PC-9 (cell line): Measurements from ENCODE around the gene ADAT3. TPM values are rescaled to one million over a fixed set of nuclear protein-coding genes. Genes with fewer than 3 reads are reported as not detected.

ENCODE experiments used
- BruUV-seq: library from RNA; stranded (reverse); fragments of 400-500 nt; replicated peaks from 2 replicates; lab custom pipeline; 2021; lab: Mats Ljungman, UMichigan
- CTCF ChIA-PET: fragments of 300-600 bp; sonication (Branson Sonifier 250); formaldehyde crosslinking; loops from one replicate; lab custom pipeline; 2022; ENCODE audit warnings: antibody characterized with exemption; lab: Charles Lee
- POLR2A ChIA-PET: fragments of 300-600 bp; sonication (Branson Sonifier 250); formaldehyde crosslinking; loops from one replicate; lab custom pipeline; 2022; ENCODE audit warnings: antibody characterized with exemption; ENCODE audit not compliant: unreplicated experiment; lab: Charles Lee
- DNase-seq, 2 experiments: peaks; one replicate each; pipeline versions ENCODE4 v3.0.0 to v3.0.0-alpha.2; 2015 to 2022; ENCODE audit warnings: mixed read lengths in 1 of 2
- H2AFZ ChIP-seq: fragments of 200-600 bp; sonication (generic); 2 replicates; pipeline ENCODE4 v1.8.1; 2017; ENCODE audit warnings: antibody characterized with exemption
- H3F3A ChIP-seq: fragments of 200-600 bp; sonication (generic); 2 replicates; pipeline ENCODE4 v1.8.1; 2017; ENCODE audit warnings: antibody characterized with exemption, mild to moderate bottlenecking, low read depth; ENCODE audit not compliant: insufficient read depth
- H3K27ac ChIP-seq: fragments of 200-600 bp; sonication (generic); 2 replicates; pipeline ENCODE4 v1.6.1; 2016; ENCODE audit warnings: mixed run types
- H3K27me3 ChIP-seq: fragments of 200-600 bp; sonication (generic); 2 replicates; pipeline ENCODE4 v1.6.1; 2016; ENCODE audit warnings: low read depth, mixed run types; ENCODE audit not compliant: insufficient read depth
- H3K36me3 ChIP-seq: fragments of 200-600 bp; sonication (generic); 2 replicates; pipeline ENCODE4 v1.6.1; 2016; ENCODE audit warnings: low read depth, mixed run types
- H3K4me1 ChIP-seq: fragments of 200-600 bp; sonication (generic); replicated peaks from 2 replicates; pipeline ENCODE4 v1.6.1; 2016; ENCODE audit warnings: mixed run types; ENCODE audit not compliant: insufficient read depth
- H3K4me2 ChIP-seq: fragments of 200-600 bp; sonication (generic); 2 replicates; pipeline ENCODE4 v1.6.1; 2017; ENCODE audit warnings: mixed run types
- H3K4me3 ChIP-seq: fragments of 200-600 bp; sonication (generic); 2 replicates; pipeline ENCODE4 v1.6.1; 2016; ENCODE audit warnings: mixed run types
- H3K79me2 ChIP-seq: fragments of 200-600 bp; sonication (generic); 2 replicates; pipeline ENCODE4 v1.6.1; 2017; ENCODE audit warnings: low read depth, mixed run types
- H3K9me2 ChIP-seq: fragments of 200-600 bp; sonication (generic); 2 replicates; pipeline ENCODE4 v1.8.1; 2017; ENCODE audit warnings: mild to moderate bottlenecking; ENCODE audit not compliant: insufficient read depth
- H3K9me3 ChIP-seq: fragments of 200-600 bp; sonication (generic); 2 replicates; pipeline ENCODE4 v1.8.1; 2016; ENCODE audit warnings: low read depth; ENCODE audit not compliant: insufficient read depth
- H4K20me1 ChIP-seq: fragments of 200-600 bp; sonication (generic); 2 replicates; pipeline ENCODE4 v1.8.1; 2017; ENCODE audit not compliant: insufficient read depth
- CTCF ChIP-seq: fragments of 200-600 bp; sonication (generic); conservative IDR thresholded peaks from 2 replicates; pipeline ENCODE4 v1.6.1; 2017; ENCODE audit warnings: mixed run types, antibody characterized with exemption, mild to moderate bottlenecking, moderate library complexity
- EZH2 ChIP-seq: fragments of 200-600 bp; sonication (generic); IDR thresholded peaks from 2 replicates; pipeline ENCODE4 v1.8.0; 2017; ENCODE audit warnings: antibody characterized with exemption, low read depth
- intact Hi-C: fragments of 100-400 bp; cut with micrococcal nuclease; formaldehyde crosslinking; loops from one replicate; pipeline ENCODE4 v1.10.0; 2022; ENCODE audit not compliant: unreplicated experiment
- total RNA-seq: library from RNA; stranded (reverse); gene quantifications from 2 replicates; pipeline ENCODE4 v1.2.3, GENCODE V29; 2021

ADAT3 gene
- total RNA-seq, 1 experiment from 2014 or later: 7.8 TPM

GRCh38 chr19:1961000-1961883 lies 56.0 kb downstream of the ADAT3 start:
- Histone ChIP-seq H3K27me3 (no peaks in the 10 kb centered on the region), H3K9me3 (no peaks in the 10 kb centered on the region), H3K4me2 (no peak overlapping the region), H2AFZ (no peak overlapping the region), H4K20me1 (peaks cover 3% of the 10 kb centered on the region; the same call in 1 of the 2 replicates), H3K27ac (no peak overlapping the region), H3F3A (no peaks in the 10 kb centered on the region), H3K4me3 (no peak overlapping the region), H3K9me2 (no peaks in the 10 kb centered on the region), H3K4me1 (no peaks in the 10 kb centered on the region), H3K79me2 (no peaks in the 10 kb centered on the region), H3K36me3 (no peaks in the 10 kb centered on the region)
- POLR2A ChIA-PET: no interaction called here
- no peak for TF ChIP-seq EZH2
- TF ChIP-seq CTCF: no peak
- intact Hi-C loops: no loop called here
- no TSS peak for BruUV-seq
- CTCF ChIA-PET: no interaction called here
- DNase-seq: no peak

GRCh38 chr19:1962674-1963073 lies 57.5 kb downstream of the ADAT3 start:
- no peak for DNase-seq
- no peaks in the 10 kb centered on the region for H3K9me2 ChIP-seq
- H3K79me2 ChIP-seq: no peaks in the 10 kb centered on the region
- ChIA-PET CTCF (no interaction called here), POLR2A (no interaction called here)
- BruUV-seq: no TSS peak
- H3K9me3 ChIP-seq: no peaks in the 10 kb centered on the region
- intact Hi-C loops: no loop called here
- no peaks in the 10 kb centered on the region for H3K4me1 ChIP-seq
- no peak overlapping the region for H2AFZ ChIP-seq
- no peak overlapping the region for H3K27ac ChIP-seq
- TF ChIP-seq EZH2: no peak
- TF ChIP-seq CTCF: no peak
- no peaks in the 10 kb centered on the region for H3K36me3 ChIP-seq
- no peaks in the 10 kb centered on the region for H3K27me3 ChIP-seq
- no peaks in the 10 kb centered on the region for H3F3A ChIP-seq
- no peak overlapping the region for H3K4me3 ChIP-seq
- peaks cover 3% of the 10 kb centered on the region; the same call in 1 of the 2 replicates for H4K20me1 ChIP-seq
- H3K4me2 ChIP-seq: no peak overlapping the region

Other genes starting within 250 kb of the ADAT3 start
- gene ONECUT3, start 151.9 kb upstream of the ADAT3 start, total RNA-seq: 0.05 TPM in 1 of 2 replicates, not detected in the other
- gene ATP8B3, start 93.1 kb upstream of the ADAT3 start, total RNA-seq: 8.3 and 9.0 TPM in 2 replicates
- gene REXO1, start 56.9 kb upstream of the ADAT3 start, total RNA-seq: 25.6 and 25.8 TPM in 2 replicates
- gene KLF16, start 41.8 kb upstream of the ADAT3 start, total RNA-seq: 26.7 and 41.2 TPM in 2 replicates
- 33.0 and 35.9 TPM in 2 replicates for gene ABHD17A, start 19.9 kb upstream of the ADAT3 start, total RNA-seq
- gene SCAMP4, start within 50 bp of the ADAT3 start, total RNA-seq: 61.7 and 69.8 TPM in 2 replicates
- gene CSNK1G2, start 35.8 kb downstream of the ADAT3 start, total RNA-seq: 58.2 and 58.3 TPM in 2 replicates
- gene BTBD2, start 110.3 kb downstream of the ADAT3 start, total RNA-seq: 79.2 and 81.0 TPM in 2 replicates
- 132 and 166 TPM in 2 replicates for gene MKNK2, start 145.8 kb downstream of the ADAT3 start, total RNA-seq
- 22.8 and 28.9 TPM in 2 replicates for gene MOB3A, start 190.9 kb downstream of the ADAT3 start, total RNA-seq
- 1.5 and 2.4 TPM in 2 replicates for gene IZUMO4, start 191.5 kb downstream of the ADAT3 start, total RNA-seq
- 75.5 and 87.2 TPM in 2 replicates for gene AP3D1, start 246.2 kb downstream of the ADAT3 start, total RNA-seq